Left ventricle myocardium superior (tissue), 1 donor: ENCODE results near the gene POLD2. TPM values are rescaled to one million over a fixed set of nuclear protein-coding genes. Genes with fewer than 3 reads are reported as not detected.

ENCODE experiments used
- ATAC-seq: fragments of 200-7000 bp; cut with Tn5 transposase; one replicate; pipeline ENCODE4 v1.9.1; 2020; ENCODE audit warnings: mild to moderate bottlenecking, moderate library complexity
- DNase-seq: peaks from one replicate; pipeline ENCODE4 v3.0.0-alpha.2; 2020
- intact Hi-C: fragments of 100-400 bp; cut with micrococcal nuclease; formaldehyde crosslinking; loops from one replicate; pipeline ENCODE4 v1.11.0; 2022
- total RNA-seq: library from RNA; stranded (reverse); fragmentation: NEBNext Ultra II Directional; extraction: Animal tissue kit (Norgen Biotek cat#: 25700); gene quantifications from one replicate; pipeline ENCODE4 v1.2.1, GENCODE V29; 2021
- donor health status: DM: no; HTN: yes; CAD: no; lungs with severe emphysema.

POLD2 gene
- total RNA-seq, 1 donor from 2014 or later = 92.9 TPM

DNA sequence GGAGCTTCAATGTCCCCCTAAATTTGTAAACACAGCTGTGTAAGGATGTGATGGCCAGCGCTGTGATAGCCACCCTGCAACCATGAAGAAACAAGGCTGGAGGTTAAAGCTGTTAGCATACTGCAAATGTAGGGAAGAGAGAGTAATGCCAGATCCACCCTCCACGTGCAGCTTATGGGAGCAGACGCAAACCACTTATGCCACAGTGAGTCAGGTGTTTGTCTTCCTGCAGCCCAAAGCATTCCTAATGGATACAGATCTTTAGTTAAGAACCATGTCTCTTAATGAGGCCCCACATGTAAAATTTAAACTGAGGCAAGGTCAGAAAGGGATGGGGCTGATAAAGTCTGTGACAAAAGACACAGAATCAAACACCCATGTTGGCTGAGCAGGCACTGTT, 31.4 kb upstream of the POLD2 start:
- no peak for DNase-seq
- intact Hi-C loops = no loop called here
- no peak for ATAC-seq

DNA sequence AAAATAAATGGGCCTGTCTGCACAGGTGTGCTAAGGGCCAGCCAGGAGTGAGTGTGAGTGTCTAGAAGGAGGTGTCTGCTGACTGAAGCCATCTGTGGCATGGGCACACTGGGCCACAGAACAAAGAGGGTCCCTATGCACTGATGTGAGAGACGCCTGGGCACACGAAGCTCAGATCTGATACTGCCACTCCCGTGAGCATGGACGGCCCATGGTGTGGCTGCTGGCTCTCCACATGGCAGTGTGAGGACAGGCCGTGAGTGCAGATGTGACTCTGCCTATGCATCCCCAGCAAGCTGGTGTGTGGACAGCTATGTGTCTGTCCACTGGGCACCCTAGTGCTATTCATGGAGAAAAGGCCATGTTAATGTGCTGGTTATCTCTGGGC, 30.6 kb upstream of the POLD2 start:
- ATAC-seq (no peak), DNase-seq (no peak)

DNA sequence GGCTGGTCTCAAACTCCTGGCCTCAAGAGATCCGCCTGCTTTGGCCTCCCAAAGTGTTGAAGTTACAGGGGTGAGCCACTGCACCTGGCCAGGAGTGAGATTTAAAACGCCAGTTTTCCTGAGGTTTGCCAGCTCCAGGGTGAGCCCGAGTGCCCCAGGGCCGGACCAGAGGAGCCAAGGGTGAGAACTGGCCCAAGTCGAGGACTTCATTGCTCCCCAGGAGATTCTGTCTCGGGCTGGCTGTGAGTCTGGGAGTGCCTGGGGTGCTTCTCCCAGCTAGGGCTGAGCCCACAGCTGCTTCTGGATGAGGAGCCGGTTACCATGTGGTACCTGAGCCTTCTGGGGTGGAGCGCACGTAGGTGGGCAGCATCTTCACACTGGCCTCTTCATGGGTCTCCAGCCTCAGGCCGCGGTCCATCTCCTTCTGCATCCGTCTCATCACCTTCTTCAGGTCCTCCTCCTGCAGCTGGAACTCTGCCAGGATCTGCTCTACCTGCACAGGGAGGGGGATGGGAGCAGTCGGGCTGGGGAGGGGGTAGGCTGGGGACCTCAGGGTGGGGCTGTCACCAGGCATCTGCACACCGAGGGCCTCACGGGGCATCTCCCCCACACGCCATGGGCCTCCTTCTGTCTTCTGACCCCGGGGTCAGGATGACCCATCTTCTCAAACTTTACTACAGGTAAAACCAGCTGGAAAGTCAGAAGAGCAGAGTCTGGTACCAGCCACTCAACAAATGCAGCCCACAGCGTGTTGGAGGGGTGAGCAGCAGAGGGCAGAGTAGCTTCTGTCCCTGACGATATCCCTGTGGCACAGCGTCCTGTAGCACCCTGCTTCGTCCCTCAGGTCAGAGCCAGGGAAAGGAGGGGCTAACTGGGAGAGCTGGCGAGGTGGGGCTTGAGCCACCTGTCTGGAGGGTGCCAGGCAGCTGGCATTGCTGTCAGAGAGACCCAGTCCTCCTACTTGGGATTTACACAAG, 29.9 kb upstream of the POLD2 start:
- ATAC-seq (peak; percentile 55), DNase-seq (no peak)
- intact Hi-C loops = no loop called here

More for the DNA sequence above, 30.6 kb upstream of the POLD2 start:
- intact Hi-C loops = no loop called here

DNA sequence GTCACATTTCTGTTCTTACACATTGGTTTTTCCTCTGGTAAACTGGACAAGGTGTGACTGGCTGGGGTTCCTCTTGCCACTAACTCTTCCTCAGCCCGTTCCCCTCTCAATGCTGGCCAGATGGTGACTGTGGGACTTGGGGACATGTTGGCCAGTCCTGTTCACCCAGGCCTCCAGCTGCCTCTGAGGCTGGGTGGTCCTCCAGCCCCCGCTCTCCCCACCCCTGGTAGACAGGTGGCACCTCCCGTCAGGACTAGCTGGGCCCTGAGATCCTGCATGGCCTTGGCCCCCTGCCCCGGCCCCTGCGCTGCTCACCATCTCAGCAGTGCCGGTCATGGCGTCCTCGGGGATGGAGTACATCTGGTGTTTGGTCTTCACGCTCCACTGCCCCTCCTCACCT, 28.6 kb upstream of the POLD2 start:
- no peak for ATAC-seq
- no peak for DNase-seq
- intact Hi-C loops = no loop called here

DNA sequence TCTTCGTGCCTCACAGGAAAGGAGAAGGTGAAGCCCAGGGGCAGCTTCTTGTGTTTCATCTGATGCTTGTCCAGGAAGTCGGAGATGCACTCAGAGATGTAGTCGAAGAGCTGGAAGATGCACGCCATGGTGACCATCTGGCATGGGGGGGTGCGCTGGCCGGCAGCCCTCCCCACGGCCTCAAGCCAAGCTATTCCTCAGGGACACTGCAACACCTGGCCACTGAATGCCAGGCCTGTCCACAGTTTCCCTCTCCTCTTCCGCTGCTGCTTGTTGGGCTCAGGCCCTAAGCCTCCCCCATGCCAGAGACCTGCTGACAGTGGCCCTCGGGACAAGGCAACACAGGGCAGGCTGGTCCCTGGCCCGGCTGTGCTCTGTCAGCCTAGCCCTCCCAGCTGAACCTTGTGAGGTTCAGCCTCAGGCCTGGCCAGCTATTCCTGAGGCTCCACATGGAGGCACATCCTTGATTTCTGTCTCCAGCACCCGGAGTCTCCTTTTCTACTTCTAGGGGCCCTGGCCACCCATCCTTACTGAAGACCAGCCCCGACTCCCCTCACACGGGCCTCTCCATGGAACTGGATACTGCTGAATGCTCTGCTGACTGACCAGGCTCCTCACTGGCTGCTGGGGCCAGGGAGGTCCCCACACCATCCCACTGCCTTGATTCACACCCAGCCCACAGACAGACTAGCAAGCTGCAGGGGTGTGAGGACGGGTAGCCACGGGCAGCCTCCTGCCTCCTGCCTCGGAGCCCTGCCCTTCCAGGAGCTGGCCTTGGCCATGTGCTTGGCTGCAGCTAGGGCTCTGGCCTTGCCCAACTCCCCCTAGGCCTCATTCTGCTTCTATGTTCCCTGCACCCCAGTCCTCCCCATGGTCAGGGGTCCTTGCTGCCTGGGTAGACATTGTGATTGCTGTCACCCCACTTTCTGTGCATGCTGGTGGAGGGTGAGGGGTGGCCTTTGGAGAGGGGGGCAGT, 27.9 kb upstream of the POLD2 start:
- DNase-seq (no peak), ATAC-seq (no peak)
- intact Hi-C loops = no loop called here

DNA sequence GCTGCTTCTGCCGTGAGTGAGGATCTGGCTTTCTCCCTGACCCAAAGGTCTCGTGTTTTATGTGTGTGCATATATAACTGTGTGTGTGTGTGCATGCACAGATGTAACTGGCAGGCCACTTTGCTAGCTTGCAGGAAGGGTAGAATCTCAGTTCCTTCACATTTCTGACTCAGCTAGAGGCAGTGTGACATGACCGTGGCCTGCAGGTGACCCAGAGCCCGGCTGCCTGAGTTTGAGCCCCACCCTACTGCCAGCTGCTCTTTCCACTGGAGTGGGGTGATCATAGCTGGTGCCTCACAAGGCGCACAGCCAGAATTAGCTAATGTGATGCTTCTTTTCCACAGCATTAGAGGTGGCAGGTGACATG, 27.1 kb upstream of the POLD2 start:
- no peak for ATAC-seq
- no peak for DNase-seq
- intact Hi-C loops = no loop called here

DNA sequence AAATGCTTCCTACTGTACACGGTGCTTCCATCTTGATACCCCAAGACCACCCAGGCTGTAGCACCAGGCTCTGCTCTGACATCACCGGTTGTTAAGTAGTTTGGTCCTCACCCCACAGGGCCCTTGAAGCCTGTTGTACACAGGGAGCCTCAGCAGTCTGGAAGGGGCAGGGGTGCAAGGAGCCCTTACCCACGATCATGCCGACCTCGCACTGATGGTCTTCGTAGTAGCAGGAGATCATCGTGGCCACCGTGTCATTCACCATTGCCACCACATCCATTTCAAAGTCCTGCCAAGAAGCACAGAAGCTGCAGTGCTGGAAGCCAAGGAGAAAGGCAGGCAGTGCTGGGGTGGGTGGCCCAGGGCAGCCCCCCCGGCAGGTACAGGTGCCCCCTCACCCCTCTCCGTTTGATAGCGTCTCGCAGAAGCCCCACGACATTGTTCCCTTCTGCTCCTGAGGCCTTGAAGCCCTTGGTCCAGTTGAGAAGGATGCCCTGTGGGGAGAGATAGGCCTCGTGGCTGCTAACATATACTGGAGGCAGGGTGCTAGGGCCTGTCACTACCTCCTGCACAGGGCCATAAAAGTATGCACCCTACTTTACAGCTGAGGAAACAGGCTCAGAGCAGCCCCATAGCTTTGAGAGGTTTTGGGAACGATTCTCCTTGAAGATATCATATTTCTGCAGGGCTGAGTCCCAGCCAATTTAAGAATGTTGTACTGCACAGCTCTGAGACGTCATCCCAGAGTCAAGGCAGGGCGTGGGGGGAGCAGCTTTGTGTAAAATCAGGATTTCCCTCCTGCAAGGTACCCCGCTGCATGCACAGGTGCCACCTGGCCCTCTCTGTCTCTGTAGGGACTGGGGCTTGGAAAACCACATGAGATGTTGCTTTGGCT, 26.5 kb upstream of the POLD2 start:
- DNase-seq (no peak), ATAC-seq (no peak)
- intact Hi-C loops = no loop called here

DNA sequence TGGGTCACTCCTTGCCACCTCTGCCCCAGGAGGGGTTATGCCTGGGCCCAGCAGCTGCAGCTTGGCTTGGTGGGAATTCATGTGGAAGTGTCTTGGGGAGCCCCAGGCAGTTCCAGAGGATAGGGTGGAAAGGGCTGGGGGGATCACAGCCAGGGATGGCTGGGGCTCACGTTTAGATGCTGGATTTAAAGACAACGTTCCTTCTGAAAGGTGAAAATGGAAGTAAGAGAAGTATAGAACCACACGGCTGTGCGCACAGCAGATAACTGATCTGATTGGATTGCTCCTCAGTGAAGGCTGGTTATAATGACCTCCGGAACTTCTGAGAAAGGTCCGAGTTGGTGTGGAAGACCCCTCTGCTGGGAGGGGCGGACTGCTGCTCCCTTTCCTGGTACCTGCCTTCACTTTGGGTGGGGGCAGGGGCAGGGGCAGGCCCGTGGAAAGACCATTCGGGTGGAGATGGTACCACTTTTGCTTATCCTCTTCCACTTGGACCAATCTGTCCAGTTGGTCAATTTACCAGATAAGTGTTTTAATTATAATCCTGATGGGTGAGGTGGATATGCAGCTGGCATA, 25.7 kb upstream of the POLD2 start:
- intact Hi-C loops = no loop called here
- no peak for ATAC-seq
- DNase-seq = no peak

DNA sequence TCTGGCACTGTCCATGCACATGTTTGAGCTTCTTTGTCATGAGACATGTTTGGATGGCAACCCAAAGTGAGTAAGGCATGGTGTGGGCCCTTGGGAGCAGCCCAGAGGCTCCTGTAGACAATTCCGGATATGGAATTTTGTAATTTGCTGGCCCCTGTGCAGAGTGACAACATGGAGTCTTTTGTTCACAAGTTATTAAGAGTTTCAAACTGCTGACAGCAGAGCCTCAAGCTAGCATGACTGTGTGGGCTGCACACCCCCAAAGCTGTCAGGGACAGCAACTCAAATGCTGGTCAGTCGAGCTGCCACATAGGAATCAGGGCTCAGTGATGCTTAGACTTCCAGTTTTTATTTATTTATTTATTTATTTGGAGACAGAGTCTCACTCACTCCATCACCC, 24.8 kb upstream of the POLD2 start:
- no peak for DNase-seq
- no peak for ATAC-seq
- intact Hi-C loops = no loop called here

DNA sequence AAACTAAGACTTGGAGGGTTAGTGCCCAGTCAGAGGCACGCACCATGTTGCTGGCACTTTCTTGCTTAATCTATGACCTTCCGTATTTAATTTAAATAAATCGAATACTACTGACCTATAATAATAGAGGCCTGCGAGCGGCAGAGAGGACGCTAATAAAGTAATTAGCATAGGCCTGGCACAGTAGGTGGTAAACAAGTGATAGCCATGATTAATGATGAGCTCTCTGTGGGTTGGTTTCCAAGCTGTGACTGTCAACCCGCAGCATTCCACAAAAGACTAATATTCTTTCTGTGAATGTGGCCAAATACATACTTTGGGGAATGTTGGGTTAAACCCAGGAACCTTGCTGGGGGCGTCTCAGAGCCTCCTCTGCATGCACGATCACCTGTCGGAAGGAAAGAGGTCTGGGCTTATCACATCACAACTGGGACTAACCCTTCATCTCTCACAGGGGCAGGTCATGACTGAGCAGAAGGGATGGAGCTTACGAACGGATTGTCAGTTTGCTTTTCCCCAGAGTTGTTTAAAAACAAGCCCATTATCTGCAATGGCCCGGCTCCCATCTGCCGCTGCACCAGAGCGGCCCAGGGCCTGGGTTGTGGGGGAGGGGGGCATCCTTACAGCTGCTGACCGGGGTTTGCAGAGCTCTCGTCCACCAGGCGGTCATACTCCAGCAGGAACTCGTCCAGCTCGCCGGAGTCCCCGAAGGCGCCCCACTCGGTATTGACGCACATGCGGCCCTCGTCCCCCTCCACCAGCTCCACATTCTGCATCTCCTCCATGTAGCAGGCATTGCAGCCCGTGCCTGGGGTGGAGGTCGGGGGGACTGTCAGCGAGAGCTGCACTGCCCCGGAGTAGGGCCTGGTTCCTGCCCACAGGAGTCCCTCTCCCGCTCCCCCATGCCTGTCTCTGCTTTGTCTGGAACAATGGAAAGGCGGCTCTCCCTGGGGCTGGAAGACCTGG, 24.0 kb upstream of the POLD2 start:
- no peak for DNase-seq
- intact Hi-C loops = no loop called here
- no peak for ATAC-seq

DNA sequence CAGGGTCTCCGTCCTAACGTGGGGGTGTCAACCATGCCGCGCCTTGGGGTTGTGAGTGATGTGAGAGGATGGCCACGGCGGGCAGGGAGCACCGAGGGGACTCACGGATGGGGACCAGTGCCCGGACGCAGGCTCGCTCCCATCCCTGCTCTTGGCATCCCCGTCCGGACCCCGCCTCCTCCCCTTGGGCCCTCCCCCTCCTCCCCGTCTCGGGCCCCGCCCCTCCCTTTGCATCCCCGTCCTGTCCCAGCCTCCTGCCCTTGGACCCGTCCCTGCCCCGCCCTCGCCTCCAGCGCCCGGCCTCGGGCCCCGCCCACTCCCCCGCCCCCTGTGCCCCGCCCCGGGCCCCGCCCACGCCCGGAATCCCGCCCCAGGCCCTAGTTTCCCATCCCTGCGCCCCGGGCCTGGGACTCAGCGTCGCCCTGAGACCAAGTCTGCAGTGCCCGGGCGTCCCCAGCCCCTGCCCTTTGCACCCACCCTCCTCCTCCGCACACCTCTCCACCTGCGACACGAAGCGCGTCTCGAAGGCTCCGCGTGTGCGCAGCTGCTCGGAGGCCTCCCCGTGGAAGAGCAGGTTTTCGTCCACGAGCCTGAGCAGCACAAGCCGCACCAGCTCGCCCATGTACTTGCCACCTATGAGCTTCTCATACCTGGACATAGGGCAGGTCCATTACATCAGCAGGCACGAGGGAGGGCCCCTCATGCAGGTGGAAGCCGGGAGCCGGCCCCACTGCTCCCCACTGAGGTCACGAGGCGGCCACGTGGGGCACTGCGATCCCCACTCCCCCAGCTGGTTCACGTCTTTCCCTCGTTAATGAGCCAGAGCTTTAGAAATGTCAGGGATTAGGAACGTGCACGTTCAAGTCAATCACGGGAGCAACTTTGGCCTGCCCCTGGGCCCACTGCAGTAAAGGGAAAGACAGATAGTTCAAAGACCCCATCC, 22.9 kb upstream of the POLD2 start:
- DNase-seq (peak; percentile 91), ATAC-seq (peak; percentile 95)
- intact Hi-C loops = no loop called here

DNA sequence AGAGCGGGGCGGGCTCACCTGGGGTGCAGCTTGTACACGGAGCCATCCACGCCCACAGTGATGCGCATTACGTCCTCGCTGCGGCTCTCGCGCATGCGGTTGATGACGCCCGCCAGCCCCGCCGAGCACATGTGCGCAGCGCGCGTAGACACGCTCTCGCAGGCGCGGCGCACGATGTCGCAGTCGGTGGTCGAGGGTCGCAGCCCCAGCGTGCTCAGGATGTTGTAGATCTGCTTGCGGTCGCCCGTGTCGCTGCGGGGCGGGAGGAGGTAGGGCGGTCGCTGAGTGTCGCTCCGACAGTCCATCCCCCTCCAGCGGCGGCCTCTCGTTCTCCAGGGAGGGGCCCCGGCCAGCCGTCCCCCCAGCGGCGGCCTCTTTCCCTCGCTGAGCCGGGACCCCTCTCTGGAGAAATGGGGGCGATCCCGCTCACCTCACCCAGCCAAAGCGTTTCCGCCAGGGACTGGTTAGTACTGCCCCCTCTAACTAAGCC, 22.2 kb upstream of the POLD2 start:
- intact Hi-C loops = no loop called here
- DNase-seq = no peak
- peak; percentile 32 for ATAC-seq

DNA sequence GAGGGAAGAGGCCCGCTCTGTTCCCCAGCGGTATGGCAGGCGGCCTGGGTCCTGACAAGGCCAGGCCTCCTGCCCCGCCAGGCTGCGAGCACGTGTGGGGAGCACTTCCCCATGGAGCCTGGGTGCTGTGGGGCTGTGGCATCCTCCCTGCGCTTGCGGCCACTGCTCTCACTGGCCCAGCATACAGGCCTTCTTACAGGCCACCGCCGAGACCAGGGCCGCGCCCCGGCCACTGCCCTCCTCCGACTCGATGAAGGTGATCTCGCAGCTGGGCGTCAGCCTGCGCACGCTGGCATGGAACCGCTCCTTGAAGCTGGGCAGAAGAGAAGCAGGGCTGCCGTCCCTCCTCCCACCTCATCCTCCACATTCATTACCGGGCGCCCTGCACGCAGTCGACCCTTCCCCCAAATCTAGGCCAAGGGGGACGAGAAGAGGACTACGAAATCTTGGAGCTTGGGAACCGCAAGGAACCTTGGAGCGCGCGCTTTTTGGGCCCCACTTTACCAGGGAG, 21.7 kb upstream of the POLD2 start:
- ATAC-seq = no peak
- no peak for DNase-seq
- intact Hi-C loops = no loop called here

DNA sequence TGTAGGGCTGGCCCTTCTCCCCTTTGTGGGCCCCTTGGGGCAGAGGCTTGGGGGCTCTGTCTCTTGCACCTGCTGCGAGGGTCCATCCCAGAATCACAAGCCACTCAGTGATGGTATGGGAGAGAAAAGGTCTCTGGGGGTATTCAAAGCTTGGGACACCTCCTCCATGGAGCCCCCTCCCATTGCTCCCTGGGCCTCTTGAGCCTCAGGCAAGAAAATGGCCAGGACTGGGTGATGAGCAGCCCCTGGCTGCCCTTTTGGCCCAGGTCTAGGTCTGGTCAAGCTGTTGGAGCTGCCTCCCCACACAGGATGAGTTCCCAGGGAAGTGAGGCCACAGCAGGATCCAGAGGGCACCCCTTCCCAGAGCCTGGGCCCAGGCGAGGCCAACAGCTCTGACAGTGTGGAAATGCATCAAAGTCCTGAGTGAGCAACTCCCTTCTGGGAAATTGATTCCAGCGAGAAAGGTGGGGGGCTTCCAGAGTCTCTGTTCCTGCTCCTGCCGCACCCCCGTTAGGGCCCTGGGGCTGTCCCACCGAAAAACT, 21.1 kb upstream of the POLD2 start:
- DNase-seq = no peak
- intact Hi-C loops = no loop called here
- no peak for ATAC-seq

DNA sequence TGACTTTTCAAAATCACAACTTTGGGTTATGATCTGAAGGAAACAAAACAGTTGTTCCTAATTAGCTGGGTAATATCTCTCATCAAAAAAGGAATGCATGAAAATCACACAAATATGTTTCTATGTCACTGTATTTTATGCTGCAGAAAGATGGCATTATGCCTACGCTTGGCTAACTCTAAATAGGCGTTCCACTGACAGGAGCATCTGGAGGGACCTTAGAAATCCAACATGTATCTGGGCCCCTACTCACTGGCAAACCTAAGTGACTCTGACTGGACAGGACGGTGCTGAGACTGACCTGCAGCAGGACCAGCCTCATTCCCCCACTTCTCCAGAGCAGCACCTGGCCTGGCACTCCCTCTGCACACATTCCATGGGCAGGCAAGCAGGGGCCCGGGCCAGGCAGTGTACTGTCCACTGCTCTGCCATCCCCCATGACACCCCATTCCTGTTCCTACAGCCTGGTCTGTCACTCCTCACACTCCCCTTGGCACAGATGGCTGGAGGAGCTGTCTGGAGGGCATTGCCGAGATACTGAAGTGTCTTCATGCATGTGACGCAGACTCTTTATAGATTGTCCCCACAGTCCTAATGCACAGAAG, 20.4 kb upstream of the POLD2 start:
- intact Hi-C loops = no loop called here
- DNase-seq (no peak), ATAC-seq (no peak)

DNA sequence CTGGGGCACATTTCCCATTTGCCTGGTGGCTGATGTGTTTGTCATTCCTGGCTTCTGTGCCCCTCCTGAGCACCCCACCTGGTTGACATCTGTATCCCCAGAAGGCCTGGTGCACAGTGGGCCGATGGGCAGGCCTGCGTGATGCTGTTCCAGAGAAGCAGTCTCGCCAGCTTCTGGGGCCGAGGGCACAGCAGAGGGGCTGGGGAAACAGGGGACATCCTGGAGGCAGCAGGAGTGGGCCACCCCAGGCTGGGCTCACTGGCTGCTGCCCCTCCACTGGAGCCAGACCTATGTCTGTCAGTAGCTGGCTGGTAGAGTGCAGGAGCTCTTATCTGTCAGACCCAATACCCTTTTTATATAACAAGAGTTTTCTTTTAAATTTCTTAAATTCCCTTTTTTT, 18.7 kb upstream of the POLD2 start:
- ATAC-seq = no peak
- intact Hi-C loops = no loop called here

More for the DNA sequence above, 18.7 kb upstream of the POLD2 start:
- no peak for DNase-seq
